IPS DF 4.7 (cell line): ENCODE measurements around the gene KCNJ18.
"Not testable (repeated sequence)": the region's sequence is repeated elsewhere in the genome, so short reads cannot be mapped to it uniquely, and the experiment has no call there.

ENCODE experiments used
- DNase-seq: peaks from one replicate; pipeline ENCODE4 v3.0.0-alpha.2; 2013; ENCODE audit warnings: low spot score; ENCODE audit errors: extremely low read depth

Gene KCNJ18

GRCh38 chr17:21702521-21702920 lies 10.2 kb downstream of the KCNJ18 start:
- not testable (repeated sequence) for DNase-seq

- DNase-seq: not testable (repeated sequence)
These were observed 10.8 kb downstream of the KCNJ18 start for GRCh38 chr17:21702940-21703640.

- DNase-seq: not testable (repeated sequence)
These were observed 11.9 kb downstream of the KCNJ18 start for GRCh38 chr17:21703891-21704872.

- DNase-seq: no peak
These were observed 12.8 kb downstream of the KCNJ18 start for GRCh38 chr17:21705021-21705601.

GRCh38 chr17:21705746-21706145 lies 13.4 kb downstream of the KCNJ18 start:
- not testable (repeated sequence) for DNase-seq

GRCh38 chr17:21706546-21706945 lies 14.2 kb downstream of the KCNJ18 start:
- not testable (repeated sequence) for DNase-seq

- not testable (repeated sequence) for DNase-seq
These were observed 14.8 kb downstream of the KCNJ18 start for GRCh38 chr17:21707131-21707530.

- DNase-seq: not testable (repeated sequence)
These were observed 15.6 kb downstream of the KCNJ18 start for GRCh38 chr17:21707711-21708611.

- DNase-seq: not testable (repeated sequence)
These were observed 16.6 kb downstream of the KCNJ18 start for GRCh38 chr17:21708612-21709535.

GRCh38 chr17:21709994-21710393 lies 17.7 kb downstream of the KCNJ18 start:
- DNase-seq: not testable (repeated sequence)

GRCh38 chr17:21710486-21710885 lies 18.2 kb downstream of the KCNJ18 start:
- not testable (repeated sequence) for DNase-seq

GRCh38 chr17:21711182-21711581 lies 18.9 kb downstream of the KCNJ18 start:
- DNase-seq: no peak

GRCh38 chr17:21713020-21713419 lies 20.7 kb downstream of the KCNJ18 start:
- not testable (repeated sequence) for DNase-seq

GRCh38 chr17:21713631-21714030 lies 21.3 kb downstream of the KCNJ18 start:
- DNase-seq: not testable (repeated sequence)

GRCh38 chr17:21714676-21715075 lies 22.4 kb downstream of the KCNJ18 start:
- not testable (repeated sequence) for DNase-seq

- DNase-seq: not testable (repeated sequence)
These were observed 23.6 kb downstream of the KCNJ18 start for GRCh38 chr17:21715877-21716276.

- DNase-seq: not testable (repeated sequence)
These were observed 26.6 kb downstream of the KCNJ18 start for GRCh38 chr17:21718971-21719370.

- not testable (repeated sequence) for DNase-seq
These were observed 27.3 kb downstream of the KCNJ18 start for GRCh38 chr17:21719511-21720226.

- DNase-seq: not testable (repeated sequence)
These were observed 28.2 kb downstream of the KCNJ18 start for GRCh38 chr17:21720566-21720965.
